ENCODE data around the gene SERP2.

SERP2 gene

DNA sequence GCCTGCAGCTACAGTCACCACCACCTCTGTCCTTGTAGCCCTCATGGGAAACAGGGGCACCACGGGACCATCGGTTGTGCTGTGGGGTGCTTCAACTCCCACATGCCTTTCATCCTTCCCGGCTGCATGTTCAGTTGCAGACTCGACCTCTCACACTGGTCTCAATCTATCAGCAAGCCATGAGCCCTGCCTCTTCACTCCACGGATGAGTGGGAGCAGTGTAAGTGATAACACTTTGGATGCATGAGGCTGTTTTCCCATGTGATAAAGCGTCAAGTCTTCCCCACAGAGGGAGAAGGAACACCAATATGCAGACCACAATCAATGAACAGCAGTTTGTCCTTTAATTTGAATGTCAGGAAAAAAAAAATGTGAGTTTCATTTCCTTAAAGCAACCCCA is 12.2 kb downstream of the SERP2 start:
- no peaks in the 10 kb centered on the region for H3K36me3 ChIP-seq (ENCODE audit: control insufficient read depth in 2 of 2, insufficient read depth in 1 of 2, low read length in 2 of 2)
- ChIA-PET POLR2A (no interaction called here), CTCF (no interaction called here)
- H3K4me3 ChIP-seq (ENCODE audit: low read depth, low read length) = no peak overlapping the region
- H3K9me3 ChIP-seq (ENCODE audit: control insufficient read depth, insufficient read depth, low read depth, low read length) = no peaks in the 10 kb centered on the region
- no peaks in the 10 kb centered on the region for H3K4me1 ChIP-seq (ENCODE audit: control insufficient read depth, insufficient read depth, low read length)
- H3K27ac ChIP-seq (ENCODE audit: extremely low read depth, low read depth, low read length) = no peak overlapping the region
- TF ChIP-seq KLF1 (tag by site-specific recombination; IDR thresholded peaks at IDR 0.05) = no peak
- peak; percentile 25; the same call in 1 of the 2 replicates for TF ChIP-seq EGR2 (tag by site-specific recombination; IDR thresholded peaks at IDR 0.05; ENCODE audit: low read depth)

DNA sequence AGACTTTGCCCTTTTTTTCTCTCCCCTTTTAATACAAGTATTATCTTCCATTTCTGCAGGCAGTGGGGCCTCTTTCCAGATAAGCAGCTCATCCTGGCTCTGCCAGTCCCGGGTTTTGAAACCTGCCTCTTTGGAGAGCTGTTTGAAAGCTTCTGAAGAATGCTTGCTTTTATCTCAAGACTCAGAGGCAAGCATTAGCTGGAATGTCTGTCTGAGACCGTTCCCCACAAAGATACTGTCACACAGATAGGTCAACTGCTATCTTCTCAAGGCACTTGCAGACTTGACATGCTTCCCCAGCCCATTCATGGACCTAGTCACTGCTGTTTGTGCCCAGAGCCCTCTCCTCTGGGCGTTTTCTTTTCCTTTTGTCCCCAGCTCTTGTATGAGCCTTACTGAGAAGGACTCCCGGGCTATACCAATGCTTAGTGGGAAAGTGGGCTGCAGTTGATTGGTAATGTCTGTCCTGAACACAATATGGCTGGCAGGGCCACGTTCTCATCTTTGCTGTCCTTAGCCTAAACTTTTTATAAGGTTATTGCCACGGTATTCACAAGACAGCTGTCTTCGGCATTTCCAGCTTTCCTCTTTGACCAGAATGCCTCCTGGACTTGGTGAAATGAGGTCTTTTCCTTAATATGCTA is 13.4 kb downstream of the SERP2 start:
- no peaks in the 10 kb centered on the region for H3K9me3 ChIP-seq (ENCODE audit: control insufficient read depth, insufficient read depth, low read depth, low read length)
- no peaks in the 10 kb centered on the region for H3K36me3 ChIP-seq (ENCODE audit: control insufficient read depth in 2 of 2, insufficient read depth in 1 of 2, low read length in 2 of 2)
- TF ChIP-seq ZNF549 (tag by site-specific recombination; IDR thresholded peaks at IDR 0.05) (no peak), ZNF768 (tag by site-specific recombination; IDR thresholded peaks at IDR 0.05) (no peak), ZNF404 (tag by site-specific recombination; IDR thresholded peaks at IDR 0.05) (no peak), ZBTB17 (tag by site-specific recombination; IDR thresholded peaks at IDR 0.05) (peak; percentile 49; the same call in 1 of the 2 replicates)
- H3K27ac ChIP-seq (ENCODE audit: extremely low read depth, low read depth, low read length) = no peak overlapping the region
- ChIA-PET CTCF (interaction anchor here (0.9 kb wide), 1 partner anchor 115 kb away, joined by 3 read pairs; no protein-coding TSS in a partner anchor), POLR2A (no interaction called here)
- H3K4me1 ChIP-seq (ENCODE audit: control insufficient read depth, insufficient read depth, low read length) = no peaks in the 10 kb centered on the region
- H3K4me3 ChIP-seq (ENCODE audit: low read depth, low read length) = no peak overlapping the region

GRCh38 chr13:44388427-44389059 is 14.9 kb downstream of the SERP2 start:
- POLR2A ChIA-PET = no interaction called here
- CTCF ChIA-PET = no interaction called here
- Histone ChIP-seq H3K4me1 (ENCODE audit: control insufficient read depth, insufficient read depth, low read length) (no peaks in the 10 kb centered on the region), H3K9me3 (ENCODE audit: control insufficient read depth, insufficient read depth, low read depth, low read length) (no peaks in the 10 kb centered on the region), H3K27ac (ENCODE audit: extremely low read depth, low read depth, low read length) (no peak overlapping the region), H3K4me3 (ENCODE audit: low read depth, low read length) (no peak overlapping the region), H3K36me3 (ENCODE audit: control insufficient read depth in 2 of 2, insufficient read depth in 1 of 2, low read length in 2 of 2) (no peaks in the 10 kb centered on the region)
- no peak for TF ChIP-seq YY2 (tag by site-specific recombination; IDR thresholded peaks at IDR 0.05)
- TF ChIP-seq ZNF544 (tag by site-specific recombination; IDR thresholded peaks at IDR 0.05) = no peak
- no peak for TF ChIP-seq KLF10 (tag by site-specific recombination; IDR thresholded peaks at IDR 0.05)
- TF ChIP-seq ZNF571 (tag by site-specific recombination; IDR thresholded peaks at IDR 0.05) = no peak
- TF ChIP-seq ZNF140 (tag by site-specific recombination; IDR thresholded peaks at IDR 0.05) = no peak
- TF ChIP-seq ZNF785 (tag by site-specific recombination; IDR thresholded peaks at IDR 0.05) = no peak
- TF ChIP-seq ZFP41 (tag by site-specific recombination; IDR thresholded peaks at IDR 0.05; ENCODE audit: borderline replicate concordance) = no peak
- TF ChIP-seq ZNF747 (tag by site-specific recombination; IDR thresholded peaks at IDR 0.05) = no peak
- TF ChIP-seq CTCF (tag by site-specific recombination; IDR thresholded peaks at IDR 0.05) = no peak
- no peak for TF ChIP-seq ZNF473 (tag by site-specific recombination; IDR thresholded peaks at IDR 0.05)
- TF ChIP-seq ZNF16 (tag by site-specific recombination; IDR thresholded peaks at IDR 0.05; ENCODE audit: low read depth) = no peak
- TF ChIP-seq ZNF596 (tag by site-specific recombination; IDR thresholded peaks at IDR 0.05) = no peak
- TF ChIP-seq REPIN1 (tag by site-specific recombination; IDR thresholded peaks at IDR 0.05; ENCODE audit: low read depth) = no peak
- TF ChIP-seq ZNF530 (tag by site-specific recombination; IDR thresholded peaks at IDR 0.05; ENCODE audit: low read depth) = no peak
- TF ChIP-seq ZBTB7A (tag by site-specific recombination; IDR thresholded peaks at IDR 0.05; ENCODE audit: low read depth) = no peak
- no peak for TF ChIP-seq EGR2 (tag by site-specific recombination; IDR thresholded peaks at IDR 0.05; ENCODE audit: low read depth)
- TF ChIP-seq ZNF677 (tag by site-specific recombination; IDR thresholded peaks at IDR 0.05) = no peak
- TF ChIP-seq ZNF548 (tag by site-specific recombination; IDR thresholded peaks at IDR 0.05) = no peak

Measured in HEK293 (cell line).